COLO829 (cell line): ENCODE measurements around the gene ADH5.
"Not testable (repeated sequence)": the region's sequence is repeated elsewhere in the genome, so short reads cannot be mapped to it uniquely, and the experiment has no call there.

Experiments
- DNase-seq: peaks from one replicate; pipeline ENCODE4 v3.0.0; 2012; ENCODE audit warnings: low spot score

ADH5 gene

GRCh38 chr4:99088481-99089365, at the start of gene ADH5:
ADH5 (minus strand) TSS chr4:99088788; CDS start chr4:99088700, 88 bp downstream.
- DNase-seq, result peak; percentile 97

GRCh38 chr4:99136329-99136728, 47.7 kb upstream of the ADH5 start:
- DNase-seq, result no peak

GRCh38 chr4:99135541-99136162, 47.1 kb upstream of the ADH5 start:
- DNase-seq, result no peak

GRCh38 chr4:99134586-99134985, 46.0 kb upstream of the ADH5 start:
- DNase-seq, result no peak

DNA sequence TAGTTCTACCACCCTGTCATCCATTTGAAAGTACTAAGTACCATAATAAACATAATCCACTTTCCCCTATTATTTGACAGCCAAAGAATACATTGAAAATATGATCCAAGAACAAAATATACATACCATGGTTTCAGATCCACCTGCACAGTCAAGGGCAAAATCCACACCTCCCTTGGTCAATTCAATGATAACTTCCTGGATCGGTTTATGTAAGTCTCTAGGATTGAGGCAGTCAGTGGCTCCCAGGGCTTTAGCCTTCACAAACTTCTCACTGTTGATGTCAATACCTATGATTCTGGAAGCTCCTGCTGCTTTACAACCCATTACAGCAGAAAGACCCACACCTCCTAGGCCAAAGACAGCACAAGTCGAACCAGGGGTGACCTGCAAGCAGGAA, 42.8 kb upstream of the ADH5 start:
- no peak for DNase-seq

GRCh38 chr4:99126376-99126775, 37.8 kb upstream of the ADH5 start:
- DNase-seq, result no peak

DNA sequence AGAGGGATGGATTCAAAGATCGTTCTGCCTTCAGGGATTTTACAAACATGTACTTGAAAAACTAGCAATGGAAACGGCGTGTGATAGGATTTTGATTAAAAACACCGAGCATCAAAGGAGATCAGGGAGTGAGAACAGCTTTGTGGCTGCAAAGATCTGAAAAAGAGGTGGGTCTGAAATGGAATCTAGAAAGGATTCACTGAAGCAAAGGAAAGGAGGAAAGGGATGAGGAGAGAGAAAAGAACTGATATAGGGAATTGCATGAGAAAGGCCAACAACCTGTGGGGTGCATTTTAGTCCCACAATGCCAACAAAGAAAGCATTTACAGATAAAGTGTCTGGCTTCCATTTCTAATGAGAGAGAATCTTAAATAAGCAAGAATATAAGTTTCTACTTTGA, 32.4 kb upstream of the ADH5 start:
- DNase-seq, result no peak

DNA sequence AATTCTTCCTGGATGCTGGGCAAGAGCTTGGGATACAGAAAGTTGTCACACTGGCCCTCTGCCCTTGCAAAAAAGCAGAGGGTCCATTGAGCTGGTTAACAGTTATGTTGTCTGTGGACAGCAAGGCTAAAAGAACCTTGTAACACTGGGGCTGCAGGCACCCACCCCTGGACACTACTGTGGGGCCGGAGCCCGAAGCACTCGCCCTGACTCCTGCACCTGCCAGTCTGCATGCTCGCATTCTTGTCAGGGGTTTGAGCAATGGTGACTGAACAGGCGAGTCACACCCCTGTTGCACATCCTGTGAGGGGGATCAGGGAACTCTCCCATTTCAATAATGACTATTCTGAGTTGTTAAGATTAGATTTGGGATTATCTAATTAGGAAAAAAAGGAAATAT, 31.9 kb upstream of the ADH5 start:
- DNase-seq, result no peak

GRCh38 chr4:99117876-99118693, 29.5 kb upstream of the ADH5 start:
- DNase-seq, result no peak

DNA sequence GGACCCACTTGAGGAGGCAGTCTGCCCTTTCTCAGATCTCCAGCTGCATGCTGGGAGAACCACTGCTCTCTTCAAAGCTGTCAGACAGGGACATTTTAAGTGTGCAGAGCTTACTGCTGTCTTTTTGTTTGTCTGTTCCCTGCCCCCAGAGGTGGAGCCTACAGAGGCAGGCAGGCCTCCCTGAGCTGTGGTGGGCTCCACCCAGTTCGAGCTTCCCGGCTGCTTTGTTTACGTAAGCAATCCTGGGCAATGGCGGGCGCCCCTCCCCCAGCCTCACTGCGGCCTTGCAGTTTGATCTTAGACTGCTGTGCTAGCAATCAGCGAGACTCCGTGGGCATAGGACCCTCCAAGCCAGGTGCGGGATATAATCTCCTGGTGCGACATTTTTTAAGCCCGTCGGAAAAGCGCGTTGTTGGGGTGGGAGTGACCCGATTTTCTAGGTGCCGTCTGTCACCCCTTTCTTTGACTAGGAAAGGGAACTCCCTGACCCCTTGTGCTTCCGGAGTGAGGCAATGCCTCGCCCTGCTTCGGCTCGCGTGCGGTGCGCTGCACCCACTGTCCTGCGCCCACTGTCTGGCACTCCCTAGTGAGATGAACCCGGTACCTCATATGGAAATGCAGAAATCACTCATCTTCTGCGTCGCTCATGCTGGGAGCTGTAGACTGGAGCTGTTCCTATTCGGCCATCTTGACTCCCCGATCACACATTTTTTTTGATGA, 28.7 kb upstream of the ADH5 start:
- not testable (repeated sequence) for DNase-seq

DNA sequence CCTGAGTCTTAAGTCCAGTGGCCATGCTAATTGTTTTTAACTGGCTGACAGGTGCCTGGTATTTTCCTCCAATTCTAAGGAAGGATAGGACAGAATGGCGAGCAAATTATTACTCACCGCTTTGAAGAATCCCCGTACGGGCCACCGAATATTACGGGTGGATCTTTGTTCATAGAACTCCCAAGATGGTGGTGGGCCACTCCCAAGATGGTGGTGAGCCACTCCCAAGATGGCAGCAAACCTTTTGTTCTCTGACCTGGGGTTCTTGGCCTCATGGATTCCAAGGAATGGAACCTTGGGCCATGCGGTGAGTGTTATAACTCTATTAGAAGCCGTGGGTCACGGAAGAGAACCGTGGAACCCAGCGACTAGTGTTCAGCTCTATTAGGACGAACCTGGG, 20.7 kb upstream of the ADH5 start:
- not testable (repeated sequence) for DNase-seq

GRCh38 chr4:99104153-99104552, 15.6 kb upstream of the ADH5 start:
- DNase-seq, result no peak

GRCh38 chr4:99103166-99103565, 14.6 kb upstream of the ADH5 start:
- no peak for DNase-seq

- DNase-seq, result no peak
These were observed 14.0 kb upstream of the ADH5 start for GRCh38 chr4:99102634-99103033.

DNA sequence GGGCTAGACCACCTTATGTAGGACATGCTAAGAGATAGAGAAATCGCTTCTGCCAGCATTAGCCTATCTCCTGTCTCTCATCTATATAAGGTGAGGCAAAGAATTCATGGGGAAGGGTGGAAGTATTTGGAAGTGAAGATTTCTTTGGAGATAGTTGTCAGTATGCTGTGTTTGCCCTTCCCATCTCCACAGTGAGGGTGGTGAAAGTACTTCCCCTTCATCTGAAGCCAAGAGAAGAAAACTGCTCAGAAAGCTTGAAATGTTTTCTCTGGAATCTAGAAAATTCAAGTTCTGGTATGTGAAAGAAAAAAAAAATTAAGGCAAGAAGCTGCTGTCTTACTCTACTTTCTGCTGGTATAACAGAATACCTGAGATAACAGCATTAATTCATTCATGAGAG, 12.3 kb upstream of the ADH5 start:
- no peak for DNase-seq

DNA sequence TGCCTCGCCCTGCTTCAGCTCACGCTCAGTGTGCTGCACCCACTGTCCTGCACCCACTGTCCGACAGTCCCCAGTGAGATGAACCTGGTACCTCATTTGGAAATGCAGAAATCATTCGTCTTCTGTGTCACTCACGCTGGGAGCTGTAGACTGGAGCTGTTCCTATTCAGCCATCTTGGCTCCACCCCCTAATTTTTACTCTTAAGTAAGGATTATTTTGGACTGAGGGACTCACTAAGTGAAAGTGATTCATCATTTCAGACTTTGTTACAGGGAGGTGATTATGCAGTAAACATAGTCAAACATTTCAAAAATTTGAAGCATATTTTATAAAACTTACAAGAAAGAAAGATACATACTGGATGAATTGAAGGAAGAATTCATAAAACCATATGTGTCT, 11.2 kb upstream of the ADH5 start:
- DNase-seq, result not testable (repeated sequence)

GRCh38 chr4:99099311-99099710, 10.7 kb upstream of the ADH5 start:
- DNase-seq, result no peak

GRCh38 chr4:99091841-99092240, 3.3 kb upstream of the ADH5 start:
- DNase-seq, result not testable (repeated sequence)

DNA sequence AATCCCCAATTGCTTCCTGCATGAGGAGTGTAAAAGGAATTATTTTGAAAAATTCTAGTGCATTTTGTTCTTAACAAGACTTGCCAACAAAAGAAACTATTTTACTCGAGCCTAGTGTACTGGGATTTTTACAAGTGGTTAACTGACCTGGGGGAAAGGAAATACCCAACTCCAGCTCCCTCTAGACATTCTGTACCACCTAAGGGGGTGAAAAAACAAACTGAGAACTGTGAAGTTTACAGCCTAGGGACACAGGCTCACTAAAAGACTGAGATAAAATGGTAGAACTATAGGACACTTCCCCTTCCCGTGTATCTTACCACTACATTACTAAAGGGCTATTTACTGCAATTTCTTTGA, 2.6 kb upstream of the ADH5 start:
- no peak for DNase-seq

DNA sequence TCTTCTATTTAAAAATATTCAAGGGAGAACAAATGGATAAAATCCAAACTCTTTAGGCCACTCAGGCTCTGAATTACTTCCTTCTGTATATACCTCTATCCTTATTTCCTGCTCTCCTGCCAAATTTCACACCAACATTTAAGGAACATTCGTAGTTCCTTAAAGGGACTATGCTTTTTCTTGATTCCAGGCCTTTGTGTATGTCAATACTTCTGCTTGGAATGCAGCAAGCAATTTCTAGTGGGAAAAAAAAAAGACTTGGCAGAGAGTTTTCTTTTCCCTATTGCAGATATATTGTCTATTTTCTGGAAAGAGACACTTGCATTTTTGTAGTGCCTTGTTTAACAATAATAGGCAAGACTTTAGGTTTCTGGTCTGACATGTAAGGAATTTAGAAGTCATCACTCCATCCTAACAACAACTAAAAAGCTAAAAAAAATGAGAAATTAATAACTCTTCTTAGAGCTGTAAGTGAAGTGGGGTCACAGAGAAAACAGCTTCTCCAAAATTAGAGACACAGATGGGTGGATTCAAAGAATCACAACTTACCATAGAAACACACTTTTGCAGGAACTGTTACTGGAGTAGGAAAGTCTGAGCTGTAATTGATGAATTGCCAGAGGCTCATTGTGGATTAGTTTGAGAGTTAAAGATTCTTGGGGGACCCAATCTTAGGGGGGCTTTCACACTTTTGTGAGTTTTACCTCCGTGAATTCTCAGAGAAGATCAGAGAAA, 2.1 kb upstream of the ADH5 start:
- DNase-seq, result no peak

DNA sequence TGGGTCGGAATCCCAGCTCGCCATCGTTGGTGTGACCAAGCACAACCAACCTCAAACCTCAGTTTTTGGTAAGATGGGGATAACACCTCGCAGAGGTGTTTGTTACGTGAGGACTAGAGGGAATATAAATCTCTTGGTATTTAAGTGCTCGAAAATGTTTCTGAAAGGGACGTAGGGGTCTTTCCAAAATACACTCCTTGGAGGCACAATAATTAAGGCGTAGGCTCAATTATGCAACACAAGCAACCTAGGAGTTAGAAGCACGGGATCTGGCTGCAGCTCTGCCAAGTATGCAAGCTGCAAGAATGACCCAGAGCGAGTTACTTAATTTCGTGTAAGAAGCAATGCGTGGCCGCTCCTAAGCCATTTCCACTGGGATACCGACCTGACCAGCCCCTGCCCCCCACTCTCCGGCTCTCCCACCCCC, 552 bp downstream of the ADH5 start:
- DNase-seq, result peak; percentile 72
